IPS DF 4.7 (cell line): ENCODE results near the gene OR51B2.
"Not testable (repeated sequence)": the region's sequence is repeated elsewhere in the genome, so short reads cannot be mapped to it uniquely, and the experiment has no call there.

Source experiments
- DNase-seq: peaks from one replicate; pipeline ENCODE4 v3.0.0-alpha.2; 2013; ENCODE audit warnings: low spot score; ENCODE audit errors: extremely low read depth

OR51B2 gene, protein sequence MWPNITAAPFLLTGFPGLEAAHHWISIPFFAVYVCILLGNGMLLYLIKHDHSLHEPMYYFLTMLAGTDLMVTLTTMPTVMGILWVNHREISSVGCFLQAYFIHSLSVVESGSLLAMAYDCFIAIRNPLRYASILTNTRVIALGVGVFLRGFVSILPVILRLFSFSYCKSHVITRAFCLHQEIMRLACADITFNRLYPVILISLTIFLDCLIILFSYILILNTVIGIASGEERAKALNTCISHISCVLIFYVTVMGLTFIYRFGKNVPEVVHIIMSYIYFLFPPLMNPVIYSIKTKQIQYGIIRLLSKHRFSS

DNA sequence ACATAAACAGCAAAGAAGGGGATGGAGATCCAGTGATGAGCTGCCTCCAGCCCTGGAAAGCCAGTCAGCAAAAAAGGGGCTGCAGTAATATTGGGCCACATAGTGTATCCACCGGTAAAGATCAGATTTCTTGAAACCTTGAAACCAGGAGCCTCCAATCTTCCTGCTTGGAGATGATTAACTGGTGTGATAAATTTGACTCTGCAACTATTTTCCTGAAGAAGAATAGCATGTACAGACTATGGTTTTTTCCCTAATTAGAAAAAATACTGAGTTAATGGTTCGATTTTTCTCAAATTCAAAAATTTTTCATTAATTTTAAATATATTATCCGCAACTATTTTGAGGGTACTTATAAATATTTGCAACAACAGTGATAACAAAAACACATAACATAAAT lies at the start of gene OR51B2:
Gene OR51B2 (minus strand): TSS at position 101 of the 400 bp plus-strand sequence. CDS start 0 bp downstream, at position 101.
- no peak for DNase-seq

DNA sequence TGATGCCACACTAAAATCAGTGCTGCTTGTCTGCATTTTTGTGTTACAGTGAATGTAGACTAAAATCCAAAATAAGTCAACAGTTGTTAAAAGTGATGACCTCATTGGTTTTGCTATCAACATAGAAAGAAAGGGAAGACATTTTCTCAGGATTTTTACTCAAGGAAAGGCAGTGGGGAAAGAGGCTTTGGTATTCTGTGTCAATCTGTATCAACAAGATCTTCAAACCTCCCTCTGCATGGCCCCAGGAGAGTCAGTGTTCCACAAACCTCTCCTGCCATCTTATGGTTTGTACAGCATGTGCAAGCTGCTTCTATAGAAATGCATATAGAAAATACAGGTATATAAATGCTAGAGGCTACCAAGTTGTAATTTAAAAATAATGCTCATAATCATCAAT lies 45.7 kb upstream of the OR51B2 start:
- no peak for DNase-seq

DNA sequence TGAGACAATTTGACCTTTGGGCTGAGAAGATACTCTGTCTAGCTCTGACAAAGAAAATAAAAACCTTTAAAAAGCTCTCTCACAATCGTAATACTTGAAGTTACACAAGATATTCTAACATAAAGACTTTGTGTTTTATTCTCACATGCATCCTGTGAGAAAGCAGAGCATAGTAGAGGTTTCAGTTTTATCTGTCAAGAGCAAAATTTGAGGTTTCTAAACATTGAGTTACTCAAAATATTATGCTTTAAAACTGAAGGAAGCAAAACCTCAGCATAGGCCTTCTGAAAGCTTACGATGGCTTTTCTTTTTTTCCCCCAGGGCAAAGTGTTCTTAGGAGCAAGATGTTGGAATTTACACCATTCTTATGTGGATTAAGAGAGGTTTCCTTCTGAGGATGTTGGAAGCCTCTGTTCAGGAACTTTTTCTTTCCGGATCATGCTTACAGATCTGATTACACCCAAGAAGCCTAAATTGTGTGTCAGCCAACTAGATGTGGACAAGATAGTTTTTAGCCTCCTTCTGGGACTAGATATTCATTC lies 44.5 kb upstream of the OR51B2 start:
- DNase-seq: peak; percentile 19

DNA sequence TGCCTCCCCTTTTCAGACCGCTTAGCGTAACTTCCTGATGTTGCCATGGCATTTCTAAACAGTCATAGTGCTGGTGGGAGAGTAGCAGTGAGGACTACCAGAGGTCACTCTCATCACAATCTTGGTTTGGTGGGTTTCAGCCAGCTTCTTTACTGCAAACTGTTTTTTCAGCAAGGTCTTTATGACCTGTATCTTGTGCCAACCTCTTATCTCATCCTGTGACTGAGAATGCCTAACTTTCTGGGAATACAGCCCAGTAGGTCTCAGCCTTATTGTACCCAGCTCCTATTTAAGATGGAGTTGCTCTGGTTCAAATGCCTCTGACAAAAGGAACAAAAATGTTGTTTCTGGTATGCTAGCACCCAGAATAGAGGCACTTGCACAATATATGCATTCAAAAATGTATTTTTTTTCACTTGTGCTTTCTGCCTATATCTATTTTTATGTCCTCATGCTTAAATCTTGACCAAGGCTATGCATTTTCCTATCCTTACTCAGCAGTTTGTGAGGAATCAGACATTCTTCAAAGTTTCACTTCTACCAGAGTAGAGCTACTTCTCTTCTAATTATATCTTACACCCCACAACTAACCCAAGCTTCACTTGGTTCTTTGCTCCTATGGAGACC lies 43.5 kb upstream of the OR51B2 start:
- no peak for DNase-seq

DNA sequence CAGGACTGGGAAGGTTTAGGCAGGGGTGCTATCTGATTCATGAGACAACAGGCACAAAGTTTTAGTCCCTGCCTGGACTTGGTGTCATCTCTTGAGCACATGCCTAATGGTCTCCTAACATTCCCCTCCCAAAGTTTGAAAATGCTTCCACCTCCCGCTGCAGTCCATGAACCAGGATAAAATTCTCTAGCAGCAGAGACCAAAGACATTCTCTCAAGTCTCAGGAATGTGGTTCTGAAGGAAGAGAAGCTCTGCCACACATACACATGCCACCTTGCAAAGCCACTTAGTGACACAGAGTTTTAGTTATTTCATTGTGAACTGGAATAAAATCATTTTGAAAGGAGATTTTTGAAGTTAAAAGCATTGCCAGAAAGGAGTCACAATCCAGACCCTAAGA lies 42.8 kb upstream of the OR51B2 start:
- DNase-seq: no peak

DNA sequence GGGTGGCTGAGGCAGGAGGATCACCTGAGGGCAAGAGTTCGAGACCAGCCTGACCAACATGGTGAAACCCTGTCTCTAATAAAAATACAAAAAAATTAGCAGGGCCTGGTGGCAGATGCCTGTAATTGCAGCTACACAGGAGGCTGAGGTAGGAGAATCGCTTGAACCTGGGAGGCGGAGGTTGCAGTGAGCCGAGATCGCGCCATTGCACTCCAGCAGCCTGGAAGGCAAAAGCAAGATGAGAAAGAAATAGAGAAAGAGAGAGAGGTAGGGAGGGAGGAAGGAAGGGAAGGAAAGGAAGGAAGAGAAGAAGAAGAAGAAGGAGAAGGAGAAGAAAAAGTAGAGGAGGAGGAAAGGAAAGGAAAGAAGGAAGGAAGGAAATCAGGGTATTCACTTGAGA lies 42.3 kb upstream of the OR51B2 start:
- DNase-seq: not testable (repeated sequence)

GRCh38 chr11:5364214-5364613 lies 40.1 kb upstream of the OR51B2 start:
- no peak for DNase-seq

GRCh38 chr11:5363679-5364078 lies 39.6 kb upstream of the OR51B2 start:
- DNase-seq: no peak

- DNase-seq: no peak
Observed at GRCh38 chr11:5362017-5362625, 38.0 kb upstream of the OR51B2 start.

GRCh38 chr11:5356031-5356430 lies 31.9 kb upstream of the OR51B2 start:
- DNase-seq: not testable (repeated sequence)

DNA sequence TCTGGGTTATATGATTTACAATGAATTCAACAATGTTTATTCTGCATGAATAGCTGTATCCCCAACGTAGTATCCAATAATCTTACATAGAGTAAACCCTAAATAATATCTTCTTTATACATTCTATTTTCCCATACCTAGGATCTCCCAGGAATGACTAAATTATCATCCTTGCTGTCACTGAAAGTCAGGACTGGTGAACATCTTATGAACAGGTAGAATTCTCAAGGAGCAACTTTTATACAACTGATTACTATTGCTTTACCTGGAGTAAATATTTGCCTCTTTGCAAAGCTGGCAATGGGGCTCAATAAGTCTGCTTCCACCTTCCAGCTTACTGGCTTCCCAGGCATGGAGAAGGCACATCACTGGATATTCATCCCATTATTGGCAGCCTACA lies 27.1 kb upstream of the OR51B2 start, which contains the start of gene OR51B6:
Gene OR51B6 (plus strand): TSS at position 301 of the 400 bp plus-strand sequence. CDS start 0 bp downstream, at position 301.
- DNase-seq: no peak

- DNase-seq: no peak
Observed at GRCh38 chr11:5349550-5349949, 25.5 kb upstream of the OR51B2 start.

- no peak for DNase-seq
Observed at GRCh38 chr11:5348551-5349194, 24.6 kb upstream of the OR51B2 start.

DNA sequence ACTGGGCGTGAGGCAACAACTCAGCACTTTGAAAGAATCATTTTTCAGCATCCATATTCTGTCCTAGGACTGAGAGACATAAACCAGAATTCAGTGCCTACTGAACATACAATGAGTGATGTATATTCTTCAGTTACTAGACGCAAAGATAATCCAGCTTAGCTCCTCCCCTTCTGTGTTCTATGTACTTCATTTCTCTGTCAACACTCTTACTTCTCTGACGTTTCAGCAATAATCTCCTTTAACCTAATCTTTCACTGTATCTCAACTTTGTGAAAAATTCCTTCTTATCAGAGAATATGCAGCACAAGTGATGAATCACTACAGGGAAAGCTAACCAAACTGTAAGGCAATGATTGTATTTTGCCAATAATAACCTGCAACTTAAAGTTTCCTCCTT lies 21.7 kb upstream of the OR51B2 start:
- DNase-seq: no peak

GRCh38 chr11:5343474-5344335 lies 19.6 kb upstream of the OR51B2 start, which contains the start of gene OR51B5:
Gene OR51B5 (minus strand): TSS chr11:5343524. CDS start chr11:5343524, 0 bp downstream.
- DNase-seq: no peak

GRCh38 chr11:5339771-5340322 lies 15.8 kb upstream of the OR51B2 start:
- no peak for DNase-seq

DNA sequence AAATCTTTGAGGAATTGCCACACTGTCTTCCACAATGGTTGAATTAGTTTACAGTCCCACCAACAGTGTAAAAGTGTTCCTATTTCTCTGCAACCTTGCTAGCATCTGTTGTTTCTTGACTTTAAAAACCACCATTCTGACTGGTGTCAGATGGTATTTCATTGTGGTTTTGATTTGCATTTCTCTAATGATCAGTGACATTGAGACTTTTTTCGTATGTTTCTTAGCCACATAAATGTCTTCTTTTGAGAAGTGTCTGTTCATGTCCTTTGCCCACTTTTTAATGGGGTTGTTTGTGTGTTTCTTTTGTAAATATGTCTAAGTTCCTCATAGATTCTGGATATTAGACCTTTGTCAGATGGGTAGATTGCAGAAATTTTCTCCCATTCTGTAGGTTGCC lies 13.2 kb upstream of the OR51B2 start:
- not testable (repeated sequence) for DNase-seq

- no peak for DNase-seq
Observed at GRCh38 chr11:5336331-5336730, 12.2 kb upstream of the OR51B2 start.

- DNase-seq: no peak
Observed at GRCh38 chr11:5335170-5335569, 11.1 kb upstream of the OR51B2 start.

- DNase-seq: no peak
Observed at GRCh38 chr11:5317292-5317691, 6.8 kb downstream of the OR51B2 start.
